SK-N-SH treated with all-trans-retinoic acid at 6 μM for 48 hours (cell line): Measurements from ENCODE around the gene CCDC197.

ENCODE experiments used
- ATAC-seq: fragments of 200-7000 bp; cut with Tn5 transposase; 3 replicates; pipeline ENCODE4 v1.9.1; 2020; ENCODE audit warnings: mild to moderate bottlenecking, moderate library complexity
- ARNTL ChIP-seq: fragments of 450-650 bp; formaldehyde crosslinking; IDR thresholded peaks from 2 replicates; pipeline ENCODE4 v1.5.0; 2020; ENCODE audit warnings: low read depth, mild to moderate bottlenecking, moderate library complexity, borderline replicate concordance
- BACH2 ChIP-seq: fragments of 250-450 bp; sonication (Bioruptor Pico); IDR thresholded peaks from 2 replicates; pipeline ENCODE4 v1.9.0; 2021; ENCODE audit warnings: mild to moderate bottlenecking, borderline replicate concordance
- CSDC2 ChIP-seq: fragments of 250-450 bp; sonication (Bioruptor Pico); IDR thresholded peaks from 2 replicates; pipeline ENCODE4 v1.5.0; 2020; ENCODE audit warnings: mild to moderate bottlenecking, moderate library complexity
- ESRRG ChIP-seq: fragments of 250-450 bp; sonication (Bioruptor Pico); IDR thresholded peaks from 2 replicates; pipeline ENCODE4 v1.6.1; 2021; ENCODE audit warnings: mild to moderate bottlenecking
- GLIS3 ChIP-seq: fragments of 250-450 bp; sonication (Bioruptor Pico); IDR thresholded peaks from 2 replicates; pipeline ENCODE4 v1.5.0; 2020; ENCODE audit warnings: mild to moderate bottlenecking, moderate library complexity
- ISL1 ChIP-seq: fragments of 250-450 bp; sonication (Bioruptor Pico); IDR thresholded peaks from 2 replicates; pipeline ENCODE4 v2.1.2; 2022; ENCODE audit warnings: mild to moderate bottlenecking, moderate library complexity
- OSR1 ChIP-seq: fragments of 250-450 bp; sonication (Bioruptor Pico); IDR thresholded peaks from 2 replicates; pipeline ENCODE4 v1.8.0; 2022; ENCODE audit warnings: moderate library complexity, mild to moderate bottlenecking, inconsistent platforms
- PPARA ChIP-seq: fragments of 250-450 bp; sonication (Bioruptor Pico); IDR thresholded peaks from 2 replicates; pipeline ENCODE4 v1.5.0; 2020; ENCODE audit warnings: mild to moderate bottlenecking, borderline replicate concordance
- SNAI2 ChIP-seq: fragments of 250-450 bp; sonication (Bioruptor Pico); IDR thresholded peaks from 2 replicates; pipeline ENCODE4 v1.5.0; 2020; ENCODE audit warnings: mild to moderate bottlenecking, moderate library complexity
- TOX ChIP-seq: fragments of 250-450 bp; sonication (Bioruptor Pico); IDR thresholded peaks from 2 replicates; pipeline ENCODE4 v1.8.0; 2021; ENCODE audit warnings: mild to moderate bottlenecking, moderate library complexity, borderline replicate concordance
- ZC3H10 ChIP-seq: fragments of 250-450 bp; sonication (Bioruptor Pico); IDR thresholded peaks from 2 replicates; pipeline ENCODE4 v1.5.1; 2021; ENCODE audit warnings: mild to moderate bottlenecking, moderate library complexity
- ZFP3 ChIP-seq: fragments of 250-450 bp; sonication (Bioruptor Pico); IDR thresholded peaks from 2 replicates; pipeline ENCODE4 v1.5.0; 2020; ENCODE audit warnings: mild to moderate bottlenecking, moderate library complexity
- ZFP30 ChIP-seq: fragments of 450-650 bp; formaldehyde crosslinking; IDR thresholded peaks from 2 replicates; pipeline ENCODE4 v1.5.0; 2022; ENCODE audit warnings: mild to moderate bottlenecking, moderate library complexity
- ZNF565 ChIP-seq: fragments of 450-650 bp; formaldehyde crosslinking; conservative IDR thresholded peaks from 2 replicates; pipeline ENCODE4 v1.5.0; 2020; ENCODE audit warnings: low read depth, mild to moderate bottlenecking, moderate library complexity
- ZNF70 ChIP-seq: fragments of 450-650 bp; formaldehyde crosslinking; IDR thresholded peaks from 2 replicates; pipeline ENCODE4 v1.5.0; 2020; ENCODE audit warnings: mild to moderate bottlenecking, moderate library complexity
- ZNF8 ChIP-seq: fragments of 450-650 bp; formaldehyde crosslinking; IDR thresholded peaks from 2 replicates; pipeline ENCODE4 v1.5.0; 2020; ENCODE audit warnings: mild to moderate bottlenecking, moderate library complexity
- TF ChIP-seq, protein P1 (sequence below): fragments of 250-450 bp; sonication (Bioruptor Pico); IDR thresholded peaks from 2 replicates; pipeline ENCODE4 v1.5.0; 2020; ENCODE audit warnings: mild to moderate bottlenecking, moderate library complexity
- TF ChIP-seq, protein P2 (sequence below): fragments of 250-450 bp; sonication (Bioruptor Pico); IDR thresholded peaks from 2 replicates; pipeline ENCODE4 v1.5.1; 2021; ENCODE audit warnings: mild to moderate bottlenecking, moderate library complexity
- TF ChIP-seq, protein P3 (sequence below): fragments of 250-450 bp; sonication (Bioruptor Pico); IDR thresholded peaks from 2 replicates; pipeline ENCODE4 v1.8.0; 2021; ENCODE audit warnings: low read depth, mild to moderate bottlenecking, moderate library complexity, borderline replicate concordance
- TF ChIP-seq, protein P4 (sequence below): fragments of 250-450 bp; sonication (Bioruptor Pico); IDR thresholded peaks from 2 replicates; pipeline ENCODE4 v1.5.1; 2020; ENCODE audit warnings: low read depth, mild to moderate bottlenecking, moderate library complexity
- TF ChIP-seq, protein P5 (sequence below): fragments of 250-450 bp; sonication (Bioruptor Pico); IDR thresholded peaks from 2 replicates; pipeline ENCODE4 v1.8.0; 2020; ENCODE audit warnings: mild to moderate bottlenecking, moderate library complexity, borderline replicate concordance

CCDC197 gene

DNA sequence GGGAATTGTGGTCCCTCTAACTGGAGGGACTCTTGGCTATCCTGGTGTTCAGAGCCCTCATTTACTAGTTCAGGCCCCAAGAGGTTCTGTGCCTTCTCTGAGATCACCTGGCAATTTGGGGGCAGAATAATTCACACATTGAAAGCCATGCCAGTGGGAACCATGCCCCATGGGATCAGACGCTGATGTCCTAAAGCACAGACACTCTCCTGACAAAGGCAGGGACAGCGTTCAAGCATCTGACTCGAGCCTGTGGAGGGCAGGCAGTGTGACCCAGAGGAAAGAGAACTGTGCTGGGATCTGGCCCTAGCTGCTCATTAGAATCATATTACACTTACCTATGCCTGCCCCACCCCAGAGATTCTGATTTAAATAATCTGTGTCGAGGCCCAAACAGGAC lies 18.4 kb upstream of the CCDC197 start:
- ATAC-seq, result no peak
- TF ChIP-seq ZNF565 (CRISPR knock-in tag), result no peak
- TF ChIP-seq ZNF8, result no peak
- TF ChIP-seq ZFP30 (CRISPR knock-in tag), result no peak
- TF ChIP-seq, protein P1, sequence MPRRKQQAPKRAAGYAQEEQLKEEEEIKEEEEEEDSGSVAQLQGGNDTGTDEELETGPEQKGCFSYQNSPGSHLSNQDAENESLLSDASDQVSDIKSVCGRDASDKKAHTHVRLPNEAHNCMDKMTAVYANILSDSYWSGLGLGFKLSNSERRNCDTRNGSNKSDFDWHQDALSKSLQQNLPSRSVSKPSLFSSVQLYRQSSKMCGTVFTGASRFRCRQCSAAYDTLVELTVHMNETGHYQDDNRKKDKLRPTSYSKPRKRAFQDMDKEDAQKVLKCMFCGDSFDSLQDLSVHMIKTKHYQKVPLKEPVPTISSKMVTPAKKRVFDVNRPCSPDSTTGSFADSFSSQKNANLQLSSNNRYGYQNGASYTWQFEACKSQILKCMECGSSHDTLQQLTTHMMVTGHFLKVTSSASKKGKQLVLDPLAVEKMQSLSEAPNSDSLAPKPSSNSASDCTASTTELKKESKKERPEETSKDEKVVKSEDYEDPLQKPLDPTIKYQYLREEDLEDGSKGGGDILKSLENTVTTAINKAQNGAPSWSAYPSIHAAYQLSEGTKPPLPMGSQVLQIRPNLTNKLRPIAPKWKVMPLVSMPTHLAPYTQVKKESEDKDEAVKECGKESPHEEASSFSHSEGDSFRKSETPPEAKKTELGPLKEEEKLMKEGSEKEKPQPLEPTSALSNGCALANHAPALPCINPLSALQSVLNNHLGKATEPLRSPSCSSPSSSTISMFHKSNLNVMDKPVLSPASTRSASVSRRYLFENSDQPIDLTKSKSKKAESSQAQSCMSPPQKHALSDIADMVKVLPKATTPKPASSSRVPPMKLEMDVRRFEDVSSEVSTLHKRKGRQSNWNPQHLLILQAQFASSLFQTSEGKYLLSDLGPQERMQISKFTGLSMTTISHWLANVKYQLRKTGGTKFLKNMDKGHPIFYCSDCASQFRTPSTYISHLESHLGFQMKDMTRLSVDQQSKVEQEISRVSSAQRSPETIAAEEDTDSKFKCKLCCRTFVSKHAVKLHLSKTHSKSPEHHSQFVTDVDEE, result no peak
- no peak for TF ChIP-seq ZNF70
- no peak for TF ChIP-seq ISL1 (CRISPR knock-in tag)
- no peak for TF ChIP-seq ARNTL (CRISPR knock-in tag)
- no peak for TF ChIP-seq CSDC2 (CRISPR knock-in tag)

DNA sequence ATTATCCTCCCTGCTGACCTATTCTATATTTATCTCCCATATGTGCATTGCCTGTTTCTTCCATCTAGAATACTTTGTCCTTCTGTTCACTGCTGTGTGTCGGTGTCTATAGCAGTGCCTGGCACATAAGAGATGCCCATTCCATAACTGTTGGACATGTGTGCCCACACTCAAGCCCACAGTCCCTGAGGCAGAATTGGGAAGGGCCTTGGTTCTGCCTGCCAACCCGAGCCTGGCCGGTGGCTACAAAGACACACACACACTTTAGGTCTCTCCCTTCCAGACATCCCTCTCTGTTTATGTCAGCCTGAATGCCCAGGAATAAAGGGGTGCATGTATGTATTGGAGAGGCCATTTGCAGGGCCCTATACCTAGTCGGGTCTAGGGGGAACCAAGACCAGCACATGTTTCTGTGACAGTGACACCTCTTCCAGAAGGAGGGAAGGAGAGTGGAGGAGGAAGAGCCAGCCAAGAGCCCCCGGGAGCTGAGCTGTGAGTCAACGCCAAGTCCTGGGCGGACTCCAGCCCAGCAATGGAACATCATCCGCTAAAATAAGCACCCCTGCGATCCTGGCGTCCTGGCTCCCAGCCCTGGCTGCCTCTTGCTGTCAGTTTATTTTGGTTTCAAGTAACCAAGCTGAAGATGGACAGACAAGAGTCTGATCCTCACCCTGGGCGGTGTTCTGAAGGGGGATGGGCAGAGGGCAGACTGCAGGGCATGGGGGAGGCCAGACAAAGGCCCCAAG lies 16.5 kb upstream of the CCDC197 start:
- no peak; the same call in 2 of the 3 replicates for ATAC-seq
- TF ChIP-seq SNAI2 (CRISPR knock-in tag), result no peak
- TF ChIP-seq BACH2 (CRISPR knock-in tag), result no peak
- TF ChIP-seq, protein P2, sequence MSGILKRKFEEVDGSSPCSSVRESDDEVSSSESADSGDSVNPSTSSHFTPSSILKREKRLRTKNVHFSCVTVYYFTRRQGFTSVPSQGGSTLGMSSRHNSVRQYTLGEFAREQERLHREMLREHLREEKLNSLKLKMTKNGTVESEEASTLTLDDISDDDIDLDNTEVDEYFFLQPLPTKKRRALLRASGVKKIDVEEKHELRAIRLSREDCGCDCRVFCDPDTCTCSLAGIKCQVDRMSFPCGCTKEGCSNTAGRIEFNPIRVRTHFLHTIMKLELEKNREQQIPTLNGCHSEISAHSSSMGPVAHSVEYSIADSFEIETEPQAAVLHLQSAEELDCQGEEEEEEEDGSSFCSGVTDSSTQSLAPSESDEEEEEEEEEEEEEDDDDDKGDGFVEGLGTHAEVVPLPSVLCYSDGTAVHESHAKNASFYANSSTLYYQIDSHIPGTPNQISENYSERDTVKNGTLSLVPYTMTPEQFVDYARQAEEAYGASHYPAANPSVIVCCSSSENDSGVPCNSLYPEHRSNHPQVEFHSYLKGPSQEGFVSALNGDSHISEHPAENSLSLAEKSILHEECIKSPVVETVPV (CRISPR knock-in tag), result no peak
- no peak for TF ChIP-seq TOX (CRISPR knock-in tag)
- TF ChIP-seq GLIS3 (CRISPR knock-in tag), result no peak
- TF ChIP-seq ZC3H10 (CRISPR knock-in tag), result no peak
- TF ChIP-seq, protein P3, sequence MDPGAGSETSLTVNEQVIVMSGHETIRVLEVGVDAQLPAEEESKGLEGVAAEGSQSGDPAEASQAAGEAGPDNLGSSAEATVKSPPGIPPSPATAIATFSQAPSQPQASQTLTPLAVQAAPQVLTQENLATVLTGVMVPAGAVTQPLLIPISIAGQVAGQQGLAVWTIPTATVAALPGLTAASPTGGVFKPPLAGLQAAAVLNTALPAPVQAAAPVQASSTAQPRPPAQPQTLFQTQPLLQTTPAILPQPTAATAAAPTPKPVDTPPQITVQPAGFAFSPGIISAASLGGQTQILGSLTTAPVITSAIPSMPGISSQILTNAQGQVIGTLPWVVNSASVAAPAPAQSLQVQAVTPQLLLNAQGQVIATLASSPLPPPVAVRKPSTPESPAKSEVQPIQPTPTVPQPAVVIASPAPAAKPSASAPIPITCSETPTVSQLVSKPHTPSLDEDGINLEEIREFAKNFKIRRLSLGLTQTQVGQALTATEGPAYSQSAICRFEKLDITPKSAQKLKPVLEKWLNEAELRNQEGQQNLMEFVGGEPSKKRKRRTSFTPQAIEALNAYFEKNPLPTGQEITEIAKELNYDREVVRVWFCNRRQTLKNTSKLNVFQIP, result no peak
- no peak for TF ChIP-seq ZFP3 (CRISPR knock-in tag)
- TF ChIP-seq, protein P1, result no peak
- no peak for TF ChIP-seq ZNF8
- TF ChIP-seq, protein P4, sequence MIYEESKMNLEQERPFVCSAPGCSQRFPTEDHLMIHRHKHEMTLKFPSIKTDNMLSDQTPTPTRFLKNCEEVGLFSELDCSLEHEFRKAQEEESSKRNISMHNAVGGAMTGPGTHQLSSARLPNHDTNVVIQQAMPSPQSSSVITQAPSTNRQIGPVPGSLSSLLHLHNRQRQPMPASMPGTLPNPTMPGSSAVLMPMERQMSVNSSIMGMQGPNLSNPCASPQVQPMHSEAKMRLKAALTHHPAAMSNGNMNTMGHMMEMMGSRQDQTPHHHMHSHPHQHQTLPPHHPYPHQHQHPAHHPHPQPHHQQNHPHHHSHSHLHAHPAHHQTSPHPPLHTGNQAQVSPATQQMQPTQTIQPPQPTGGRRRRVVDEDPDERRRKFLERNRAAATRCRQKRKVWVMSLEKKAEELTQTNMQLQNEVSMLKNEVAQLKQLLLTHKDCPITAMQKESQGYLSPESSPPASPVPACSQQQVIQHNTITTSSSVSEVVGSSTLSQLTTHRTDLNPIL (CRISPR knock-in tag), result no peak
- no peak for TF ChIP-seq ZFP30 (CRISPR knock-in tag)
- no peak for TF ChIP-seq ZNF565 (CRISPR knock-in tag)
- no peak for TF ChIP-seq PPARA (CRISPR knock-in tag)
- no peak for TF ChIP-seq ZNF70
- TF ChIP-seq, protein P5, sequence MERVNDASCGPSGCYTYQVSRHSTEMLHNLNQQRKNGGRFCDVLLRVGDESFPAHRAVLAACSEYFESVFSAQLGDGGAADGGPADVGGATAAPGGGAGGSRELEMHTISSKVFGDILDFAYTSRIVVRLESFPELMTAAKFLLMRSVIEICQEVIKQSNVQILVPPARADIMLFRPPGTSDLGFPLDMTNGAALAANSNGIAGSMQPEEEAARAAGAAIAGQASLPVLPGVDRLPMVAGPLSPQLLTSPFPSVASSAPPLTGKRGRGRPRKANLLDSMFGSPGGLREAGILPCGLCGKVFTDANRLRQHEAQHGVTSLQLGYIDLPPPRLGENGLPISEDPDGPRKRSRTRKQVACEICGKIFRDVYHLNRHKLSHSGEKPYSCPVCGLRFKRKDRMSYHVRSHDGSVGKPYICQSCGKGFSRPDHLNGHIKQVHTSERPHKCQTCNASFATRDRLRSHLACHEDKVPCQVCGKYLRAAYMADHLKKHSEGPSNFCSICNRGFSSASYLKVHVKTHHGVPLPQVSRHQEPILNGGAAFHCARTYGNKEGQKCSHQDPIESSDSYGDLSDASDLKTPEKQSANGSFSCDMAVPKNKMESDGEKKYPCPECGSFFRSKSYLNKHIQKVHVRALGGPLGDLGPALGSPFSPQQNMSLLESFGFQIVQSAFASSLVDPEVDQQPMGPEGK (CRISPR knock-in tag), result no peak
- no peak for TF ChIP-seq OSR1 (CRISPR knock-in tag)
- no peak for TF ChIP-seq ESRRG (CRISPR knock-in tag)
- TF ChIP-seq, all 23 proteins: peak for 0
